Activated CD8-positive, alpha-beta memory T cell treated with anti-CD3 and anti-CD28 coated beads, Interleukin-2, amount 10 ng/mL, durations not matched to agents 7 days and 5 days (primary cell): ENCODE measurements around the gene EMILIN2. TPM values are rescaled to one million over a fixed set of nuclear protein-coding genes. Genes with fewer than 3 reads are reported as not detected.
A peak's percentile ranks its signal among the peaks of the same experiment; 100 is the strongest.
"Not testable (repeated sequence)": the region's sequence is repeated elsewhere in the genome, so short reads cannot be mapped to it uniquely, and the experiment has no call there.

Experiments
- ATAC-seq: fragments of 150-1000 bp; cut with Tn5 transposase; one replicate; pipeline ENCODE4 v1.10.0; 2021; ENCODE audit warnings: moderate library complexity
- CTCF ChIA-PET: fragments of 350-600 bp; sonication (Branson Sonifier 250); formaldehyde crosslinking; loops from one replicate; lab custom pipeline; 2021; ENCODE audit warnings: antibody characterized with exemption; lab: Charles Lee
- DNase-seq: peaks from one replicate; pipeline ENCODE4 v3.0.0-alpha.2; 2020
- H3K27ac Mint-ChIP-seq: one replicate; pipeline ENCODE4 v1.8.0; 2021; ENCODE audit warnings: mild to moderate bottlenecking, mixed read lengths
- H3K27me3 Mint-ChIP-seq: one replicate; pipeline ENCODE4 v1.8.0; 2021; ENCODE audit warnings: mixed read lengths
- H3K36me3 Mint-ChIP-seq: one replicate; pipeline ENCODE4 v1.8.0; 2021; ENCODE audit warnings: mild to moderate bottlenecking, mixed read lengths
- H3K4me1 Mint-ChIP-seq: one replicate; pipeline ENCODE4 v1.8.0; 2021; ENCODE audit warnings: mixed read lengths
- H3K4me3 Mint-ChIP-seq: one replicate; pipeline ENCODE4 v1.8.0; 2021; ENCODE audit warnings: mild to moderate bottlenecking, moderate library complexity, mixed read lengths
- H3K9me3 Mint-ChIP-seq: one replicate; pipeline ENCODE4 v1.8.0; 2022; ENCODE audit warnings: low read depth, mixed read lengths
- total RNA-seq, 2 experiments: library from RNA; stranded (reverse); gene quantifications; one replicate each; pipeline ENCODE4 v1.2.3, GENCODE V29; 2021

The EMILIN2 gene
- total RNA-seq, result 10 to 100 TPM; 17.3 to 19.0 TPM

- Mint-ChIP-seq H3K27me3 (peaks cover 68% of the 10 kb centered on the region), H3K36me3 (peaks cover 6% of the 10 kb centered on the region), H3K9me3 (no peaks in the 10 kb centered on the region), H3K4me3 (peak within 1 kb of the TSS; percentile 74), H3K4me1 (peaks cover 18% of the 10 kb centered on the region), H3K27ac (peak within 1 kb of the TSS; percentile 48)
- CTCF ChIA-PET, result interaction anchor here (1.1 to 1.4 kb wide), 3 partner anchors 19 to 294 kb away, joined by 3 to 4 read pairs (median 3); no protein-coding TSS in a partner anchor
- peak; percentile 47 for DNase-seq
- peak; percentile 16 for ATAC-seq
Measured at GRCh38 chr18:2846636-2847316, at the start of gene EMILIN2. TSS of gene EMILIN2 (plus strand) at chr18:2847006. CDS start at chr18:2847189, 183 bp downstream.

DNA sequence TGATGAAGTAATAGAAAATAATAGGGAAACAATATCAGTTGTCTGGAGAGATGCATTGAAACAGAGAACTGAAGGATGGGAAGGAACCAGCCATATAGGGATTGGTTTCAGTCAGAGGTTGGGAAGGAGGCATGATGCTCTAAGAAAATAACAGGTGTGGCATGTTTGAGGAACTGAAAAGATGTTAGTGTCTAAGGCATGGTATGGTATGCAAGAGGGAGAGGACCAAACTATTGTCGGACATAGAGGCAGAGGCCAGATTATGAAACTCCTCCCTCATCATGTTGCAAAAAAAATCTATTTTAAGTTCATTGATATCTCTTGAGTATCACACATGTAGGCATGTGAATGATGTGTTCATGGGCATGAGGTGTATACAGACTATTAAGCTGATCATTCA lies 48.9 kb upstream of the EMILIN2 start:
- H3K4me3 Mint-ChIP-seq, result no peak overlapping the region
- no peak overlapping the region for H3K27ac Mint-ChIP-seq
- CTCF ChIA-PET, result no interaction called here
- peaks cover 54% of the 10 kb centered on the region for H3K36me3 Mint-ChIP-seq
- no peaks in the 10 kb centered on the region for H3K27me3 Mint-ChIP-seq
- DNase-seq, result no peak
- no peak for ATAC-seq
- H3K4me1 Mint-ChIP-seq, result no peaks in the 10 kb centered on the region
- H3K9me3 Mint-ChIP-seq, result no peaks in the 10 kb centered on the region

DNA sequence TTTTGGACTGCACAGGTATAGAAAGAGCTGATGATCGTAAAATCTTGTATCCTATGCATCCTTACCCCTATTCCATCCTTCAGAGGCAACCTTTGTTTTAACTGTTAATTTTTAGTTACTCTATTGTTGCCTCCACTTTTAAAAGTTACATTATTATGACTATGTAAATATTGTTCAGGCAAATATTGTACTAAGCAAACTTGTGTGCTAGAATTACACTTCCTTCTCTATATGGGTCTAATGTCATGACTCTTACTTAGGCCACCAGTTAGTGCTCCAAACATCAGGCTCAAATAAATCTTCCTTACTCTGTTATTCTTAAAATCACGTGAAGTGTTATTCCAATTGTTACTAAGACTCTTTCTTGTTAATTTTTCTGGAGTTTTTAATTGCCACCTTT lies 47.4 kb upstream of the EMILIN2 start:
- Mint-ChIP-seq H3K27ac (no peak overlapping the region), H3K9me3 (no peaks in the 10 kb centered on the region), H3K4me1 (no peaks in the 10 kb centered on the region), H3K36me3 (peaks cover 60% of the 10 kb centered on the region), H3K4me3 (no peak overlapping the region), H3K27me3 (no peaks in the 10 kb centered on the region)
- ATAC-seq, result no peak
- no peak for DNase-seq
- CTCF ChIA-PET, result no interaction called here

- ATAC-seq, result no peak
- no peak overlapping the region for H3K27ac Mint-ChIP-seq
Measured at GRCh38 chr18:2805970-2806943, 40.5 kb upstream of the EMILIN2 start.

GRCh38 chr18:2808640-2809039 lies 38.2 kb upstream of the EMILIN2 start:
- CTCF ChIA-PET, H3K4me1 Mint-ChIP-seq: not testable (repeated sequence)

More at GRCh38 chr18:2805970-2806943, 40.5 kb upstream of the EMILIN2 start:
- CTCF ChIA-PET, result no interaction called here
- Mint-ChIP-seq H3K27me3 (no peaks in the 10 kb centered on the region), H3K4me3 (no peak overlapping the region), H3K4me1 (no peaks in the 10 kb centered on the region), H3K9me3 (peaks cover 13% of the 10 kb centered on the region), H3K36me3 (peaks cover 40% of the 10 kb centered on the region)
- no peak for DNase-seq

DNA sequence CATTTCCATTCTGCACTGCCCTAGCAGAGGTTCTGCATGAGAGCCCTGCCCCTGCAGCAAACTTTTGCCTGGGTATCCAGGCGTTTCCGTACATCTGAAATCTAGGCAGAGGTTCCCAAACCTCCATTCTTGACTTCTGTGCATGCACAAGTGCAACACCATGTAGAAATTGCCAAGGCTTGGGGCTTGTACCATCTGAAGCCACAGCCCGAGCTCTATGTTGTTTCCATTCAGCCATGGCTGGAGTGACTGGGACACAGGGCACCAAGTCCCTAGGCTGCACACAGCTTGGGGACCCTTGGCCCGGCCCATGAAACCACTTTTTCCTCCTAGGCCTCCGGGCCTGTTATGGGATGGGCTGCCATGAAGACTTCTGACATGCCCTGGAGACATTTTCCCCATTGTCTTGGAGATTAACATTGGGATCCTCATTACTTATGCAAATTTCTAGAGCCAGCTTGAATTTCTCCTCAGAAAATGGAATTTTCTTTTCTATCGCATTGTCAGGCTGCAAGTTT lies 37.1 kb upstream of the EMILIN2 start:
- not testable (repeated sequence) for ATAC-seq

More at GRCh38 chr18:2808640-2809039, 38.2 kb upstream of the EMILIN2 start:
- H3K27me3 Mint-ChIP-seq, H3K4me3 Mint-ChIP-seq, ATAC-seq, DNase-seq, H3K27ac Mint-ChIP-seq: not testable (repeated sequence)
- Mint-ChIP-seq H3K36me3 (peaks cover 31% of the 10 kb centered on the region), H3K9me3 (peaks cover 15% of the 10 kb centered on the region)

DNA sequence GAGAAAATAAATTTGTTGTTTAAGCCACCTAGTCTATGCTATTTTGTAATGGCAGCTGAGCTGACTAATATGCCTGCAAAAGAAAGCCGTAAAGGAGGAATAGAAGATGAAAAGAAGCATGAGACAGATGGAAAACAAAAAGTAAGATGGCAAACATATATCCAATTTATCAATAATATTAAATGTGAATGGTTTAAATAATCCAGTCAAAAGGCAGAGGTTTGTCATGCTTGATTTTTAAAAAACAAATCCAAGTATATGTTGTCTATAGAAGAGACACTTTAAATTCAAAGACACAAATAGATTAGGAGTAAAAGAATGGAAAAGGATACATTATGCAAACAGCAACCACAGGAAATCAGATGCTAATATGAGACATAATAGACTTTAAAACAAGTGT lies 35.4 kb upstream of the EMILIN2 start:
- Mint-ChIP-seq H3K4me1 (no peaks in the 10 kb centered on the region), H3K27ac (no peak overlapping the region), H3K27me3 (peaks cover 2% of the 10 kb centered on the region), H3K36me3 (peaks cover 16% of the 10 kb centered on the region), H3K4me3 (no peak overlapping the region), H3K9me3 (peaks cover 26% of the 10 kb centered on the region)
- CTCF ChIA-PET, result no interaction called here
- DNase-seq (no peak), ATAC-seq (no peak)

More for the DNA sequence above, 37.1 kb upstream of the EMILIN2 start:
- H3K9me3 Mint-ChIP-seq, result peaks cover 19% of the 10 kb centered on the region
- DNase-seq, H3K27me3 Mint-ChIP-seq, H3K4me1 Mint-ChIP-seq, H3K4me3 Mint-ChIP-seq, CTCF ChIA-PET, H3K27ac Mint-ChIP-seq: not testable (repeated sequence)
- peaks cover 27% of the 10 kb centered on the region for H3K36me3 Mint-ChIP-seq

- Mint-ChIP-seq H3K4me1 (no peaks in the 10 kb centered on the region), H3K27me3 (peaks cover 5% of the 10 kb centered on the region), H3K4me3 (no peak overlapping the region), H3K9me3 (peaks cover 23% of the 10 kb centered on the region), H3K27ac (no peak overlapping the region), H3K36me3 (peaks cover 2% of the 10 kb centered on the region)
- no peak for DNase-seq
- CTCF ChIA-PET, result no interaction called here
- no peak for ATAC-seq
Measured at GRCh38 chr18:2814928-2815327, 31.9 kb upstream of the EMILIN2 start.

DNA sequence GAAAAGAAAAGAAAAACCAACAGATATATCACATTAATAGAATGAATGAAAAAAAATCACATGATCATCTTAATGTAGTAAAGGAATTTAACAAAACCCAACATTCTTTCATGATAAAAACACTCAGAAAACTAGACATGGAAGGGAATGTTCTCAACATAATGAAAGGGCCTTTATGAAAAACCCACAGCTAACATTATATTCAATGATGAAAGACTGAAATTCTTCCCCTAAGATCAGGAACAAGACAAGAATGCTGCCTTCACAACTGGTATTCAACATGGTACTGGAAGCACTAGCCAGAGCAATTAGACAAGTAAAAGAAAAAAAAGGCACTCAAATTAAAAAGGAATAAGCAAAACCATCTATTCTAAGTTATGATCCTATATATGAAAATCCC lies 28.5 kb upstream of the EMILIN2 start:
- H3K27ac Mint-ChIP-seq, result no peak overlapping the region
- peaks cover 15% of the 10 kb centered on the region for H3K9me3 Mint-ChIP-seq
- CTCF ChIA-PET, result no interaction called here
- H3K4me3 Mint-ChIP-seq, result no peak overlapping the region
- DNase-seq (no peak), ATAC-seq (no peak)
- H3K4me1 Mint-ChIP-seq, result no peaks in the 10 kb centered on the region
- H3K36me3 Mint-ChIP-seq, result peaks cover 2% of the 10 kb centered on the region
- peaks cover 3% of the 10 kb centered on the region for H3K27me3 Mint-ChIP-seq

DNA sequence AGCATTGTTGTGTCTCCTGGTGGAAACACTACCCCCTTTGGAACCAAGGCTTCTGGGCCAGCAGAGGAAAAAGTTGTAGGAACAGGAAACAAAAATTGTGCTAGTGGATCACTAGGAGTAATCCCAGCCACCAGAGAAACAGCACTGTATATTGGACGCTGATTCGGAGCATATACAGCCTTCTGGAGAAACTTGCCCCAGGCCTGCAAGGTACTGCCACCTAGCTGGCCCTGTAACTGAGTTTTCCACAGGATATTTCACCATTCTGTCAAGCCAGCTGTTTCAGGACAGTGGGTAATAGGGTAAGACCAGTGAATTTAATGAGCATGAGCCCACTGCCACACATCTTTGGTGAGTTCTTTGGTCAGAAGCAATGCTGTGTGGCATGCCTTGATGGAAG lies 25.1 kb upstream of the EMILIN2 start:
- ATAC-seq (no peak), DNase-seq (no peak)
- Mint-ChIP-seq H3K4me1 (no peaks in the 10 kb centered on the region), H3K36me3 (no peaks in the 10 kb centered on the region), H3K9me3 (peaks cover 7% of the 10 kb centered on the region), H3K27ac (no peak overlapping the region), H3K4me3 (no peak overlapping the region), H3K27me3 (peaks cover 3% of the 10 kb centered on the region)
- CTCF ChIA-PET, result interaction anchor here (0.6 kb wide), 1 partner anchor 139 kb away, joined by 3 read pairs; no protein-coding TSS in a partner anchor

DNA sequence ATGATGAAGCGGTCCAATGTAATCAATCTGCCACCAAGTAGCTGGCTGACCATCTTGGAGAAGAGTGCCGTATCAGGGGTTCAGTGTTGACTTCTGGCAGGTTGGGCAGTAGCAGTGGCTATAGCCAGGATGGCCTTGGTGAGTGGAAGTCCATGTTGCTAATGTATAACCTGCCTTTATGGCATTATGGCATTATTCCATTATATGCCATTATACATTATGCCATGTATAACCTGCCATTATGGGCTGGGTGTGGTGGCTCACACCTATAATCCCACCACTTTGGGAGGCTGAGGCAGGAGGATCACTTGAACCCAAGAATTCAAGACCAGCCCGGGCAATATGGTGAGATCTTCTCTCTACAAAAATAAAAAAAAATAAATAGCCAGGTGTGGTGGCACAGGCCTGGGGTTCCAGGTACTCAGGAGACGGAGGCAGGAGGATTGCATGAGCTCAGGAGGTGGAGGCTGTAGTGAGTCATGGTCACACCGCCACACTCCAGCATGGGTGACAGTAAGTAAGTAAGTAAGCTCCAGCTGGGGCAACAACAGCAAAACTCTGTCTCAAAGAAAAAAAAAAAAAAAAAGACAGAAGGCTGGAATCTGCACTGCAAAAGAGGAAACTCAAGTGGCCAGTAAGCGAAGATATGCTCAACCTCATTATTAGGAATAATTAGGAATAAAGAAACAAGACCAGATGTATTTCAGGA lies 24.4 kb upstream of the EMILIN2 start:
- H3K9me3 Mint-ChIP-seq, result peaks cover 7% of the 10 kb centered on the region
- H3K27me3 Mint-ChIP-seq, result peaks cover 3% of the 10 kb centered on the region
- no peak overlapping the region for H3K4me3 Mint-ChIP-seq
- no peak overlapping the region for H3K27ac Mint-ChIP-seq
- DNase-seq (no peak), ATAC-seq (no peak)
- no peaks in the 10 kb centered on the region for H3K4me1 Mint-ChIP-seq
- CTCF ChIA-PET, result interaction anchor here (0.6 kb wide), 1 partner anchor 140 kb away, joined by 3 read pairs; no protein-coding TSS in a partner anchor
- no peaks in the 10 kb centered on the region for H3K36me3 Mint-ChIP-seq

GRCh38 chr18:2823202-2823601 lies 23.6 kb upstream of the EMILIN2 start:
- DNase-seq (no peak), ATAC-seq (no peak)
- H3K4me3 Mint-ChIP-seq, result no peak overlapping the region
- H3K4me1 Mint-ChIP-seq, result no peaks in the 10 kb centered on the region
- peaks cover 6% of the 10 kb centered on the region for H3K9me3 Mint-ChIP-seq
- no peak overlapping the region for H3K27ac Mint-ChIP-seq
- CTCF ChIA-PET, result no interaction called here
- no peaks in the 10 kb centered on the region for H3K36me3 Mint-ChIP-seq
- peaks cover 3% of the 10 kb centered on the region for H3K27me3 Mint-ChIP-seq

GRCh38 chr18:2823966-2824365 lies 22.8 kb upstream of the EMILIN2 start:
- CTCF ChIA-PET, result no interaction called here
- peaks cover 3% of the 10 kb centered on the region for H3K27me3 Mint-ChIP-seq
- no peaks in the 10 kb centered on the region for H3K4me1 Mint-ChIP-seq
- DNase-seq, result no peak
- H3K4me3 Mint-ChIP-seq, result no peak overlapping the region
- no peak for ATAC-seq
- H3K9me3 Mint-ChIP-seq, result peaks cover 4% of the 10 kb centered on the region
- no peaks in the 10 kb centered on the region for H3K36me3 Mint-ChIP-seq
- H3K27ac Mint-ChIP-seq, result no peak overlapping the region
